ENCODE results near the gene PNPLA7.
"Not testable (repeated sequence)": the region's sequence is repeated elsewhere in the genome, so short reads cannot be mapped to it uniquely, and the experiment has no call there.

PNPLA7 gene

GRCh38 chr9:137536594-137537131 lies 13.5 kb downstream of the PNPLA7 start:
- DNase-seq = not testable (repeated sequence)

- DNase-seq = no peak
Measured at GRCh38 chr9:137535120-137535428, 15.1 kb downstream of the PNPLA7 start.

- DNase-seq = peak; percentile 34
Measured at GRCh38 chr9:137534256-137535119, 15.7 kb downstream of the PNPLA7 start.

- not testable (repeated sequence) for DNase-seq
Measured at GRCh38 chr9:137532891-137533468, 17.2 kb downstream of the PNPLA7 start.

GRCh38 chr9:137531099-137531765 lies 19.0 kb downstream of the PNPLA7 start:
- no peak for DNase-seq

GRCh38 chr9:137530331-137530730 lies 19.9 kb downstream of the PNPLA7 start:
- DNase-seq = no peak

- no peak for DNase-seq
Measured at GRCh38 chr9:137524981-137525317, 25.3 kb downstream of the PNPLA7 start.

- no peak for DNase-seq
Measured at GRCh38 chr9:137524161-137524980, 25.8 kb downstream of the PNPLA7 start.

GRCh38 chr9:137522746-137523455 lies 27.3 kb downstream of the PNPLA7 start:
- no peak for DNase-seq

- no peak for DNase-seq
Measured at GRCh38 chr9:137521405-137521985, 28.7 kb downstream of the PNPLA7 start.

- no peak for DNase-seq
Measured at GRCh38 chr9:137520614-137521404, 29.4 kb downstream of the PNPLA7 start.

- no peak for DNase-seq
Measured at GRCh38 chr9:137519553-137519952, 30.6 kb downstream of the PNPLA7 start.

GRCh38 chr9:137518661-137519459 lies 31.3 kb downstream of the PNPLA7 start:
- not testable (repeated sequence) for DNase-seq

- no peak for DNase-seq
Measured at GRCh38 chr9:137516144-137516917, 33.9 kb downstream of the PNPLA7 start.

GRCh38 chr9:137515338-137515724 lies 34.9 kb downstream of the PNPLA7 start:
- DNase-seq = no peak

- DNase-seq = no peak
Measured at GRCh38 chr9:137514691-137515337, 35.4 kb downstream of the PNPLA7 start.

GRCh38 chr9:137513801-137514570 lies 36.2 kb downstream of the PNPLA7 start:
- not testable (repeated sequence) for DNase-seq

GRCh38 chr9:137513136-137513535 lies 37.1 kb downstream of the PNPLA7 start:
- not testable (repeated sequence) for DNase-seq

Data from NCI-H1436 (cell line).